Measurements from ENCODE around the gene HS3ST3B1.
A peak's percentile ranks its signal among the peaks of the same experiment; 100 is the strongest.

HS3ST3B1 gene

GRCh38 chr17:14297161-14297851, 3.6 kb upstream of the HS3ST3B1 start:
- in situ Hi-C loops (cut with MboI; ENCODE audit: low pct_unique_long_range_greater_than_20kb, low sequenced_read_pairs, unreplicated experiment): no loop called here
- no peak for DNase-seq (ENCODE audit: low spot score)
- TF ChIP-seq, protein P1, sequence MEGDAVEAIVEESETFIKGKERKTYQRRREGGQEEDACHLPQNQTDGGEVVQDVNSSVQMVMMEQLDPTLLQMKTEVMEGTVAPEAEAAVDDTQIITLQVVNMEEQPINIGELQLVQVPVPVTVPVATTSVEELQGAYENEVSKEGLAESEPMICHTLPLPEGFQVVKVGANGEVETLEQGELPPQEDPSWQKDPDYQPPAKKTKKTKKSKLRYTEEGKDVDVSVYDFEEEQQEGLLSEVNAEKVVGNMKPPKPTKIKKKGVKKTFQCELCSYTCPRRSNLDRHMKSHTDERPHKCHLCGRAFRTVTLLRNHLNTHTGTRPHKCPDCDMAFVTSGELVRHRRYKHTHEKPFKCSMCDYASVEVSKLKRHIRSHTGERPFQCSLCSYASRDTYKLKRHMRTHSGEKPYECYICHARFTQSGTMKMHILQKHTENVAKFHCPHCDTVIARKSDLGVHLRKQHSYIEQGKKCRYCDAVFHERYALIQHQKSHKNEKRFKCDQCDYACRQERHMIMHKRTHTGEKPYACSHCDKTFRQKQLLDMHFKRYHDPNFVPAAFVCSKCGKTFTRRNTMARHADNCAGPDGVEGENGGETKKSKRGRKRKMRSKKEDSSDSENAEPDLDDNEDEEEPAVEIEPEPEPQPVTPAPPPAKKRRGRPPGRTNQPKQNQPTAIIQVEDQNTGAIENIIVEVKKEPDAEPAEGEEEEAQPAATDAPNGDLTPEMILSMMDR (IDR thresholded peaks at IDR 0.05; ENCODE audit: extremely low read depth, insufficient read depth, missing control alignments): no peak

- TF ChIP-seq, protein P1 (IDR thresholded peaks at IDR 0.05; ENCODE audit: extremely low read depth, insufficient read depth, missing control alignments): no peak
- DNase-seq (ENCODE audit: low spot score): no peak
- in situ Hi-C loops (cut with MboI; ENCODE audit: low pct_unique_long_range_greater_than_20kb, low sequenced_read_pairs, unreplicated experiment): no loop called here
Measured at GRCh38 chr17:14298221-14298946, 2.5 kb upstream of the HS3ST3B1 start.

GRCh38 chr17:14298947-14299279, 2.0 kb upstream of the HS3ST3B1 start:
- no peak for DNase-seq (ENCODE audit: low spot score)
- in situ Hi-C loops (cut with MboI; ENCODE audit: low pct_unique_long_range_greater_than_20kb, low sequenced_read_pairs, unreplicated experiment): no loop called here

GRCh38 chr17:14299280-14300141, 1.4 kb upstream of the HS3ST3B1 start:
- TF ChIP-seq, protein P1 (IDR thresholded peaks at IDR 0.05; ENCODE audit: extremely low read depth, insufficient read depth, missing control alignments): no peak
- no peak for DNase-seq (ENCODE audit: low spot score)
- in situ Hi-C loops (cut with MboI; ENCODE audit: low pct_unique_long_range_greater_than_20kb, low sequenced_read_pairs, unreplicated experiment): loop anchor here (25.0 kb wide), 1 partner anchor 712 kb away; no protein-coding TSS in a partner anchor

More at GRCh38 chr17:14298947-14299279, 2.0 kb upstream of the HS3ST3B1 start:
- TF ChIP-seq, protein P1 (IDR thresholded peaks at IDR 0.05; ENCODE audit: extremely low read depth, insufficient read depth, missing control alignments): no peak

- TF ChIP-seq, protein P1 (IDR thresholded peaks at IDR 0.05; ENCODE audit: extremely low read depth, insufficient read depth, missing control alignments): no peak
- in situ Hi-C loops (cut with MboI; ENCODE audit: low pct_unique_long_range_greater_than_20kb, low sequenced_read_pairs, unreplicated experiment): loop anchor here (25.0 kb wide), 1 partner anchor 714 kb away; no protein-coding TSS in a partner anchor
- peak; percentile 57 for DNase-seq (ENCODE audit: low spot score)
Measured at GRCh38 chr17:14301279-14302090, 604 bp downstream of the HS3ST3B1 start.
